Stomach (tissue), 4 donors: Measurements from ENCODE around the gene RABGAP1L.

ENCODE experiments used
- EP300 ChIP-seq: sonication (generic); formaldehyde crosslinking; IDR thresholded peaks from one replicate; pipeline ENCODE4 v1.6.1; 2017; ENCODE audit warnings: antibody characterized with exemption
- POLR2A ChIP-seq, 4 donors: fragments of 450-650 bp; IDR thresholded peaks; one replicate each; pipeline ENCODE4 v1.6.1; 2016; ENCODE audit warnings: antibody characterized with exemption in 4 of 4, control low read depth in 2 of 4, mild to moderate bottlenecking in 1 of 4, moderate library complexity in 1 of 4
- POLR2AphosphoS5 ChIP-seq, 3 donors: sonication (generic); formaldehyde crosslinking; IDR thresholded peaks; one replicate each; pipeline ENCODE4 v1.6.1; 2016; ENCODE audit warnings: antibody characterized with exemption in 3 of 3
- TF ChIP-seq, protein P1 (sequence below), 7 experiments: fragments of 450-650 bp in 4 of 7; fragments of 200-600 bp in 3 of 7; sonication (generic) in 3 of 7; IDR thresholded peaks; one replicate each; pipeline ENCODE4 v1.5.1; 2016 to 2019; ENCODE audit warnings: antibody characterized with exemption in 7 of 7, control low read depth in 2 of 7, mild to moderate bottlenecking in 1 of 7

DNA sequence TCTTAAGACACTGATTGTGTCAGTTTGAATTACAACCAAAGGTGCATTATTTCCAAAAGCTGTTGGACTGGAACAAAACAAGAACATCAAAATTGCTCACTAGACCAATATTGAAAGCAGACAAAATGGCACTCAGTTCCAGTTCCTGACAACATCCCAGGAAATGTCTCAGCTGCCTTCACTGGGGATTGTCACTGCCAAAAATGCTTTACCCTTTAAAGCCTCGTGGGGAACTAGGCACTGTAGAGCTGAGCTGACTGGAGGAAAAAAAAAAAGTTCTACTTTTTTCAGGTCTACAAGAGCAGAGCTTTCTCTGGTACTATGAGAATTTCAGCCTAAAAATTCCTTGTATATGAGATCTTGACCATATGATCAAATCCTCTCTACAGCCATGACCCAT lies 310.4 kb downstream of the RABGAP1L start:
- TF ChIP-seq POLR2A (IDR thresholded peaks at IDR 0.05): no peak
- TF ChIP-seq, protein P1, sequence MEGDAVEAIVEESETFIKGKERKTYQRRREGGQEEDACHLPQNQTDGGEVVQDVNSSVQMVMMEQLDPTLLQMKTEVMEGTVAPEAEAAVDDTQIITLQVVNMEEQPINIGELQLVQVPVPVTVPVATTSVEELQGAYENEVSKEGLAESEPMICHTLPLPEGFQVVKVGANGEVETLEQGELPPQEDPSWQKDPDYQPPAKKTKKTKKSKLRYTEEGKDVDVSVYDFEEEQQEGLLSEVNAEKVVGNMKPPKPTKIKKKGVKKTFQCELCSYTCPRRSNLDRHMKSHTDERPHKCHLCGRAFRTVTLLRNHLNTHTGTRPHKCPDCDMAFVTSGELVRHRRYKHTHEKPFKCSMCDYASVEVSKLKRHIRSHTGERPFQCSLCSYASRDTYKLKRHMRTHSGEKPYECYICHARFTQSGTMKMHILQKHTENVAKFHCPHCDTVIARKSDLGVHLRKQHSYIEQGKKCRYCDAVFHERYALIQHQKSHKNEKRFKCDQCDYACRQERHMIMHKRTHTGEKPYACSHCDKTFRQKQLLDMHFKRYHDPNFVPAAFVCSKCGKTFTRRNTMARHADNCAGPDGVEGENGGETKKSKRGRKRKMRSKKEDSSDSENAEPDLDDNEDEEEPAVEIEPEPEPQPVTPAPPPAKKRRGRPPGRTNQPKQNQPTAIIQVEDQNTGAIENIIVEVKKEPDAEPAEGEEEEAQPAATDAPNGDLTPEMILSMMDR (IDR thresholded peaks at IDR 0.05): no peak
- no peak for TF ChIP-seq POLR2AphosphoS5 (IDR thresholded peaks at IDR 0.05)
- TF ChIP-seq EP300: no peak
